CD4-positive, CD25-positive, alpha-beta regulatory T cell (primary cell): Measurements from ENCODE around the gene LEP. TPM values are rescaled to one million over a fixed set of nuclear protein-coding genes. Genes with fewer than 3 reads are reported as not detected.
"Not testable (repeated sequence)": the region's sequence is repeated elsewhere in the genome, so short reads cannot be mapped to it uniquely, and the experiment has no call there.

ENCODE experiments used
- ATAC-seq, 2 donors: fragments of 150-1000 bp; cut with Tn5 transposase; one replicate each; pipeline ENCODE4 v1.10.0; 2021; ENCODE audit warnings: low read depth in 2 of 2, moderate number of reproducible peaks in 2 of 2, moderate library complexity in 1 of 2
- DNase-seq, 3 donors: peaks; one replicate each; pipeline versions ENCODE4 v3.0.0 to v3.0.0-alpha.2; 2012 to 2022; ENCODE audit warnings: mixed read lengths in 1 of 3
- H3K27ac ChIP-seq: one replicate; pipeline ENCODE4 v1.7.0; 2013; ENCODE audit warnings: mild to moderate bottlenecking, low read length; ENCODE audit not compliant: insufficient read depth, poor library complexity, severe bottlenecking
- H3K27me3 ChIP-seq: one replicate; pipeline ENCODE4 v1.7.0; 2013; ENCODE audit warnings: low read length; ENCODE audit not compliant: control insufficient read depth, insufficient read depth
- H3K36me3 ChIP-seq: one replicate; pipeline ENCODE4 v1.7.0; 2013; ENCODE audit warnings: mild to moderate bottlenecking, low read length, moderate library complexity; ENCODE audit not compliant: control insufficient read depth, insufficient read depth
- H3K4me1 ChIP-seq: 2 replicates; pipeline ENCODE4 v1.7.0; 2013; ENCODE audit warnings: mild to moderate bottlenecking, low read length; ENCODE audit not compliant: insufficient read depth, control insufficient read depth, poor library complexity, severe bottlenecking
- H3K4me3 ChIP-seq: one replicate; pipeline ENCODE4 v1.7.0; 2013; ENCODE audit warnings: low read depth, mild to moderate bottlenecking, low read length, moderate library complexity
- H3K9me3 ChIP-seq, 2 experiments: 1 replicate in 1 of 2; 2 replicates in 1 of 2; pipeline ENCODE4 v1.7.0; 2013; ENCODE audit warnings: low read length in 2 of 2, mild to moderate bottlenecking in 1 of 2, moderate library complexity in 1 of 2; ENCODE audit not compliant: control insufficient read depth in 2 of 2
- H3K27ac Mint-ChIP-seq, 3 donors: one replicate each; pipeline ENCODE4 v1.8.0; 2020 to 2022; ENCODE audit warnings: mild to moderate bottlenecking in 3 of 3, mixed read lengths in 3 of 3, moderate library complexity in 2 of 3
- H3K27me3 Mint-ChIP-seq: one replicate; pipeline ENCODE4 v1.8.0; 2022; ENCODE audit warnings: mild to moderate bottlenecking, mixed read lengths
- H3K36me3 Mint-ChIP-seq: one replicate; pipeline ENCODE4 v1.8.0; 2020; ENCODE audit warnings: mixed read lengths
- H3K4me1 Mint-ChIP-seq, 4 donors: one replicate each; pipeline ENCODE4 v1.8.0; 2020 to 2022; ENCODE audit warnings: mixed read lengths in 4 of 4, mild to moderate bottlenecking in 1 of 4
- H3K4me3 Mint-ChIP-seq, 4 donors: one replicate each; pipeline ENCODE4 v1.8.0; 2020 to 2022; ENCODE audit warnings: mild to moderate bottlenecking in 4 of 4, mixed read lengths in 4 of 4, moderate library complexity in 3 of 4
- H3K9me3 Mint-ChIP-seq, 7 donors: one replicate each; pipeline ENCODE4 v1.8.0; 2020 to 2022; ENCODE audit warnings: mixed read lengths in 7 of 7, mild to moderate bottlenecking in 3 of 7, moderate library complexity in 2 of 7
- polyA plus RNA-seq, 4 donors: library from polyadenylated mRNA; unstranded; fragments of 300-500 nt; fragmentation: Illumina TruSeq; gene quantifications; one replicate each; pipeline ENCODE4 v1.2.3, GENCODE V29; 2021
- total RNA-seq: library from RNA; stranded (reverse); gene quantifications from one replicate; pipeline ENCODE4 v1.2.3, GENCODE V29; 2022

Gene LEP
- total and polyA plus RNA-seq, 5 donors from 2014 or later = not detected

- H3K27ac ChIP-seq, H3K27ac Mint-ChIP-seq, H3K36me3 Mint-ChIP-seq, DNase-seq, H3K36me3 ChIP-seq, H3K4me3 Mint-ChIP-seq, H3K4me3 ChIP-seq, ATAC-seq, H3K27me3 ChIP-seq, H3K4me1 ChIP-seq: not testable (repeated sequence)
- Mint-ChIP-seq H3K9me3 (peaks cover 0 to 23% (median 7%) of the 10 kb centered on the region in 7 donors), H3K4me1 (peaks cover 5 to 15% (median 10%) of the 10 kb centered on the region in 4 donors), H3K27me3 (peaks cover 13% of the 10 kb centered on the region)
- peaks cover 1 to 14% of the 10 kb centered on the region in 2 experiments for H3K9me3 ChIP-seq
Observed at GRCh38 chr7:128239146-128239545, 1.9 kb upstream of the LEP start.

DNA sequence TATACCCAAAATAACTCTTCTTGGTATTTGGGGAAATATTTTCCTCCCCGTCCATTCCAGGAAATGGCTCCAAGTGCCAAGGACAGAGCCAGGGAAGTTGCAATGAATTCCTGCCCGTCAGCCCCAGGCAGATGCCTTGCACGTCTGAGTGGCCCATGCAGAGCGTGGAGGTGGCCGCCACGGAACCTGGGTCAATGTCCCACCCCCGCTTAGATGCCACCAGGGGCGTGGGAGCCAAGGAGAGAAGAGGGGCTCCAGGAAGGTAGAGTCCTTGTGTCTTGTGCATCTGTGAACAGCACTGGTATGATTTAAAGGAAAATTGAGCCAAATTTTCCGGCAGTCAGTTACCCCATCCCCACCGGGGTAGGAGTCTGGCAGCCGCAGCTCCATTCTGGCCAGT is 1.6 kb downstream of the LEP start:
- Histone ChIP-seq H3K4me1 (no peaks in the 10 kb centered on the region), H3K27me3 (peaks cover 4% of the 10 kb centered on the region), H3K4me3 (no peak overlapping the region), H3K9me3 (peaks cover 1 to 14% of the 10 kb centered on the region in 2 experiments), H3K27ac (no peak overlapping the region), H3K36me3 (no peaks in the 10 kb centered on the region)
- H3K27ac Mint-ChIP-seq = no peak overlapping the region
- H3K4me1 Mint-ChIP-seq = no peaks in the 10 kb centered on the region
- ATAC-seq (no peak), DNase-seq (no peak)
- H3K36me3 Mint-ChIP-seq = no peaks in the 10 kb centered on the region
- H3K9me3 Mint-ChIP-seq = peaks cover 0 to 23% (median 7%) of the 10 kb centered on the region in 7 donors
- H3K27me3 Mint-ChIP-seq = peaks cover 13% of the 10 kb centered on the region
- H3K4me3 Mint-ChIP-seq = no peak overlapping the region

- no peaks in the 10 kb centered on the region for H3K36me3 ChIP-seq
- Mint-ChIP-seq H3K36me3 (no peaks in the 10 kb centered on the region), H3K27ac (peak overlapping the region in 1 of 3 donors; percentile 44), H3K9me3 (peaks cover 0 to 20% (median 7%) of the 10 kb centered on the region in 7 donors), H3K4me1 (no peaks in the 10 kb centered on the region), H3K27me3 (peaks cover 13% of the 10 kb centered on the region), H3K4me3 (no peak overlapping the region)
- no peak overlapping the region for H3K27ac ChIP-seq
- no peak for ATAC-seq
- H3K4me3 ChIP-seq = no peak overlapping the region
- no peaks in the 10 kb centered on the region for H3K4me1 ChIP-seq
- peaks cover 1 to 14% of the 10 kb centered on the region in 2 experiments for H3K9me3 ChIP-seq
- peaks cover 4% of the 10 kb centered on the region for H3K27me3 ChIP-seq
- DNase-seq = no peak
Observed at GRCh38 chr7:128243273-128243672, 2.2 kb downstream of the LEP start.

DNA sequence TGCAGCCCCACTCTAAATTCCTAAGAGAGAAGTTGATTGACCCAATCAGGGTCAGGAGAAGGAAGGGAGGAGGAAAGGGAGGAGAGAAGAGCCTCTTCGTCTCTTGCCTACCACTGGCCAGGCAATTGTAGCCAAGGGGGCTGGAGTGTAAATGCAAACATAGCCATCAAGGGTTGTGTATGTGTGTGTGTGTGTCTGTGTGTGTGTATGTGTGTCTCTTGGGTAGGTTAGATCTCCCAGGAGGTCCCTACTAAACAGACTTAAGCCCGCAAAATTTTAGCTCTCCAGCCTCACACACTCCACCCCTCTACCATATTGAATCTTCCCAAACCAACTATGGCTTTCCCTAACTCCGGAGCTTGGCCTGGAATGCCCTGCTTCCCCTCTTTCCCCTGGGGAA is 3.8 kb downstream of the LEP start:
- Mint-ChIP-seq H3K9me3 (peaks cover 0 to 6% (median 2%) of the 10 kb centered on the region in 7 donors), H3K27me3 (peaks cover 14% of the 10 kb centered on the region), H3K36me3 (no peaks in the 10 kb centered on the region), H3K4me1 (no peaks in the 10 kb centered on the region), H3K27ac (no peak overlapping the region), H3K4me3 (no peak overlapping the region)
- Histone ChIP-seq H3K4me1 (no peaks in the 10 kb centered on the region), H3K9me3 (peaks cover 0 to 5% of the 10 kb centered on the region in 2 experiments), H3K4me3 (no peak overlapping the region), H3K36me3 (no peaks in the 10 kb centered on the region), H3K27me3 (peaks cover 4% of the 10 kb centered on the region), H3K27ac (no peak overlapping the region)
- DNase-seq = no peak
- no peak for ATAC-seq

DNA sequence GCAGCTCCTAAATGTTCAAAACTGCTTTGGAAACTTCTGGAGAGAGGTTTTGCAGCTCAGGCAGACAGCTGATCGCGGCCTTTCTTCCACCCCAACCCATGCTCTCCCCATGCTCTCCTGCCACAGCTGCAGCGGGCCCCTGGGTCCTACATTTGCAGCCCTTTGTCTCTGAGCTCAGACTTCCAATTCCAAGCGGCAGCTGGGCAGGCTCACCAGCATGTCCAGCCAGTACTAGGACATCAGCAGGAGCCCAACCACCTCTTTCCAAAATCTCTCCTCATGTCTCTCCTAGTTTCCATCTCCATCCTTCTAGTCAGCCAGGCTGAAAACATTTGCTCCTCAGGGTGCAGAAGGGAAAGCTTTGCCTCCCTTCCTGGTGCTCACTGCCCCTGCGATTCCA is 6.0 kb downstream of the LEP start:
- Mint-ChIP-seq H3K27ac (no peak overlapping the region), H3K4me3 (no peak overlapping the region), H3K36me3 (no peaks in the 10 kb centered on the region), H3K27me3 (peaks cover 24% of the 10 kb centered on the region), H3K4me1 (no peaks in the 10 kb centered on the region), H3K9me3 (peaks cover 0 to 4% (median 0%) of the 10 kb centered on the region in 7 donors)
- H3K27me3 ChIP-seq = peaks cover 3% of the 10 kb centered on the region
- H3K4me1 ChIP-seq = no peaks in the 10 kb centered on the region
- no peak overlapping the region for H3K4me3 ChIP-seq
- no peaks in the 10 kb centered on the region for H3K36me3 ChIP-seq
- no peaks in the 10 kb centered on the region for H3K9me3 ChIP-seq
- H3K27ac ChIP-seq = no peak overlapping the region
- DNase-seq (no peak), ATAC-seq (no peak)

DNA sequence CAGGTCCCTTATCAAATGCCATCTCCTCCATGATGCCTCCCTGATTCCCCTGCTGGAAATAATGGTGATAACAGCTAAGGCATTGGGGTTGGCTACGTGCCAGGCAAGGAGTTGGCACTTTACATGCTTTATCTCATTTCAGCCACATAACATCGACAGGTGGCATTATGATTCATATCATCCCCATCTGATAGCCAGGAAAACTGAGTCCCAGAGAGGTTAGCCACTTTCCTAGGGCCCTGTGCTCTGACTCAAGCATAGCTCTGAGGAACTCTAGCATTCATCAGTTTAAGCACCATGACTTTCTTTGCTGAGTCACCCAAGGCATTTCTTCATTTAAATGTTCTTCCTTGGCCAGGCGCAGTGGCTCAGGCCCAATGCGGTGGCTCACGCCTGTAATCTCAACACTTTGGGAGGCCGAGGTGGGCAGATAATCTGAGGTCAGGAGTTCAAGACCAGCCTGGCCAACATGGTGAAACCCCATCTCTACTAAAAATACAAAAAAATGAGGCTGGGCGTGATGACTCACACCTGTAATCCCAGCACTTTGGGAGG is 6.6 kb downstream of the LEP start:
- Mint-ChIP-seq H3K9me3 (peaks cover 0 to 4% (median 0%) of the 10 kb centered on the region in 7 donors), H3K36me3 (no peaks in the 10 kb centered on the region), H3K27me3 (peaks cover 24% of the 10 kb centered on the region), H3K4me3 (no peak overlapping the region), H3K27ac (peak overlapping the region in 1 of 3 donors; percentile 87), H3K4me1 (no peaks in the 10 kb centered on the region)
- H3K4me3 ChIP-seq = no peak overlapping the region
- peaks cover 2% of the 10 kb centered on the region for H3K27me3 ChIP-seq
- DNase-seq = no peak
- H3K36me3 ChIP-seq = no peaks in the 10 kb centered on the region
- no peak for ATAC-seq
- no peak overlapping the region for H3K27ac ChIP-seq
- H3K9me3 ChIP-seq = no peaks in the 10 kb centered on the region
- no peaks in the 10 kb centered on the region for H3K4me1 ChIP-seq

DNA sequence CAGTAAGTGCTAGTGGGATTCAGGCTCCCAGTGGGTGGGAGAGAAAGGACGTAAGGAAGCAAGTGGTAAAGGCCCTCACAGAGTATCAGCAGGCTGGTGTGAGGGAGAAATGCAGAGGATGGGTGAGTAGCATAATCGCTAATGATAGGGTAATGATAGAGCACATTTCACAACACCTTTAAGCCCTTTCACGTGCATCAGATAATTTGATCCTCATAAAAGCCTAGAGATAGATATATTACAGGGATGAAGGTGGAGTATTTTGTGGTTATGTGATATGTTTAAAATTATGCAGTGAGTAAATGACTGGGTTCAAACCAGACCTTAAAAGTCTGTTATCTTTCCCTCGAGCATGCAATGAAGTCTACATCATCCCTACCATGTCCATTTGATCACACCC is 10.3 kb downstream of the LEP start:
- H3K36me3 Mint-ChIP-seq = no peaks in the 10 kb centered on the region
- Histone ChIP-seq H3K27me3 (no peaks in the 10 kb centered on the region), H3K36me3 (no peaks in the 10 kb centered on the region), H3K4me3 (no peak overlapping the region), H3K9me3 (no peaks in the 10 kb centered on the region), H3K4me1 (no peaks in the 10 kb centered on the region), H3K27ac (no peak overlapping the region)
- H3K27me3 Mint-ChIP-seq = peaks cover 21% of the 10 kb centered on the region
- no peak overlapping the region for H3K27ac Mint-ChIP-seq
- no peaks in the 10 kb centered on the region for H3K4me1 Mint-ChIP-seq
- ATAC-seq (no peak), DNase-seq (no peak)
- H3K9me3 Mint-ChIP-seq = peaks cover 0 to 2% (median 0%) of the 10 kb centered on the region in 7 donors
- H3K4me3 Mint-ChIP-seq = no peak overlapping the region

DNA sequence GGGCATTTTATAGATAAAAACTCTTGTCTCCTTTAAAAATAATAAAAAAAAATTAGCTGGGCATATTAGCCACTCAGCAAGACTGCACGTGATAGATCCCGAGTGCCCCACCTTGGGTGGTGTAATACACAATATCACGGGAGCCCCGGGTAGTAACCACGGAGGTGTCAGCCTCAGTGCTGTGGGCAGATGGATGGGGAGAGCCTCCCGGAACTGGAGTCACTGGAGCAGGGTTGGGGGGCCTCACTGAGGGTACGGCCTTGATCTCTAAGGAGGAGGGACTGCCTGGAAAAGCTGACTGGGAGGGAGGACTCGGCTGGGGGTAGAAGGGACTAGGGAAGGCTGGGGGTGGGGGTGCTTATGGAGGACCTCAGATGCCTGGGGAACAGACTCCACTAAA is 12.6 kb downstream of the LEP start:
- Mint-ChIP-seq H3K27ac (no peak overlapping the region), H3K27me3 (peaks cover 26% of the 10 kb centered on the region), H3K4me1 (no peaks in the 10 kb centered on the region), H3K4me3 (no peak overlapping the region), H3K36me3 (no peaks in the 10 kb centered on the region), H3K9me3 (peaks cover 0 to under 1% (median 0%) of the 10 kb centered on the region in 7 donors)
- H3K36me3 ChIP-seq = no peaks in the 10 kb centered on the region
- ATAC-seq (no peak), DNase-seq (no peak)
- H3K9me3 ChIP-seq = no peaks in the 10 kb centered on the region
- no peak overlapping the region for H3K27ac ChIP-seq
- H3K27me3 ChIP-seq = no peaks in the 10 kb centered on the region
- H3K4me1 ChIP-seq = no peaks in the 10 kb centered on the region
- no peak overlapping the region for H3K4me3 ChIP-seq
